Chondrocyte (in vitro differentiated cells): ENCODE data around the gene CLASP1. TPM values are rescaled to one million over a fixed set of nuclear protein-coding genes. Genes with fewer than 3 reads are reported as not detected.
A peak's percentile ranks its signal among the peaks of the same experiment; 100 is the strongest.

Experiments
- DNase-seq: peaks from one replicate; pipeline ENCODE4 v3.0.0; 2021; ENCODE audit warnings: mixed read lengths, low spot score
- H3K27ac Mint-ChIP-seq: one replicate; pipeline ENCODE4 v1.8.0; 2021; ENCODE audit warnings: mild to moderate bottlenecking, moderate library complexity, mixed read lengths; ENCODE audit not compliant: unreplicated experiment
- H3K27me3 Mint-ChIP-seq: 2 replicates; pipeline ENCODE4 v1.8.0; 2021; ENCODE audit warnings: low read depth, mixed read lengths
- H3K36me3 Mint-ChIP-seq: 2 replicates; pipeline ENCODE4 v1.8.0; 2021; ENCODE audit warnings: low read depth, mixed read lengths
- H3K4me1 Mint-ChIP-seq: 2 replicates; pipeline ENCODE4 v1.8.0; 2021; ENCODE audit warnings: low read depth, mild to moderate bottlenecking, mixed read lengths
- H3K4me3 Mint-ChIP-seq: one replicate; pipeline ENCODE4 v1.8.0; 2021; ENCODE audit warnings: mild to moderate bottlenecking, moderate library complexity, mixed read lengths; ENCODE audit not compliant: unreplicated experiment
- H3K9me3 Mint-ChIP-seq: 2 replicates; pipeline ENCODE4 v1.8.0; 2021; ENCODE audit warnings: low read depth, mixed read lengths
- CTCF ChIP-seq: fragments of 200-600 bp; sonication (generic); IDR thresholded peaks from 2 replicates; pipeline ENCODE4 v1.5.0; 2021; ENCODE audit warnings: antibody characterized with exemption, mild to moderate bottlenecking, moderate library complexity
- total RNA-seq: library from RNA; stranded (reverse); gene quantifications from 3 replicates; pipeline ENCODE4 v1.2.1, GENCODE V29; 2021

CLASP1 gene
- total RNA-seq, 1 donor from 2014 or later = 56.0 TPM

GRCh38 chr2:121459291-121459690 lies 190.0 kb downstream of the CLASP1 start:
- Mint-ChIP-seq H3K9me3 (no peaks in the 10 kb centered on the region), H3K4me1 (peaks cover 10% of the 10 kb centered on the region), H3K36me3 (peaks cover 22% of the 10 kb centered on the region), H3K27me3 (no peaks in the 10 kb centered on the region), H3K4me3 (no peak overlapping the region), H3K27ac (no peak overlapping the region)
- TF ChIP-seq CTCF = no peak
- no peak for DNase-seq

GRCh38 chr2:121456325-121456724 lies 192.9 kb downstream of the CLASP1 start:
- Mint-ChIP-seq H3K27ac (peak overlapping the region; percentile 74), H3K27me3 (no peaks in the 10 kb centered on the region), H3K4me1 (peaks cover 35% of the 10 kb centered on the region), H3K36me3 (peaks cover 15% of the 10 kb centered on the region), H3K4me3 (no peak overlapping the region), H3K9me3 (no peaks in the 10 kb centered on the region)
- no peak for TF ChIP-seq CTCF
- DNase-seq = no peak

- H3K4me3 Mint-ChIP-seq = no peak overlapping the region
- no peaks in the 10 kb centered on the region for H3K9me3 Mint-ChIP-seq
- H3K27me3 Mint-ChIP-seq = no peaks in the 10 kb centered on the region
- H3K4me1 Mint-ChIP-seq = peaks cover 40% of the 10 kb centered on the region
- TF ChIP-seq CTCF = no peak
- peaks cover 18% of the 10 kb centered on the region for H3K36me3 Mint-ChIP-seq
- DNase-seq = no peak
- H3K27ac Mint-ChIP-seq = no peak overlapping the region
These were observed 193.8 kb downstream of the CLASP1 start for GRCh38 chr2:121455446-121455845.

- no peak for TF ChIP-seq CTCF
- Mint-ChIP-seq H3K4me1 (peaks cover 40% of the 10 kb centered on the region), H3K9me3 (no peaks in the 10 kb centered on the region), H3K27ac (peak overlapping the region; percentile 65), H3K36me3 (peaks cover 15% of the 10 kb centered on the region), H3K27me3 (no peaks in the 10 kb centered on the region), H3K4me3 (no peak overlapping the region)
- no peak for DNase-seq
These were observed 194.6 kb downstream of the CLASP1 start for GRCh38 chr2:121454549-121455090.

GRCh38 chr2:121451398-121451797 lies 197.9 kb downstream of the CLASP1 start:
- peak overlapping the region; percentile 88 for H3K27ac Mint-ChIP-seq
- DNase-seq = no peak
- H3K4me1 Mint-ChIP-seq = peaks cover 44% of the 10 kb centered on the region
- no peak for TF ChIP-seq CTCF
- no peaks in the 10 kb centered on the region for H3K9me3 Mint-ChIP-seq
- no peak overlapping the region for H3K4me3 Mint-ChIP-seq
- H3K27me3 Mint-ChIP-seq = no peaks in the 10 kb centered on the region
- H3K36me3 Mint-ChIP-seq = peaks cover 33% of the 10 kb centered on the region
